Endometrial microvascular endothelial cells (primary cell): ENCODE results near the gene DMBT1. TPM values are rescaled to one million over a fixed set of nuclear protein-coding genes. Genes with fewer than 3 reads are reported as not detected.

Experiments used
- total RNA-seq: library from RNA; depleted of rRNA; stranded (reverse); fragments of >200 nt; gene quantifications from one replicate; pipeline ENCODE4 v1.2.3, GENCODE V29; 2015; ENCODE audit errors: inconsistent ontology term

DMBT1 gene
- total RNA-seq, 1 donor from 2014 or later: 0.09 TPM

Other genes with a start within 250 kb of the DMBT1 start
- gene PLEKHA1, start 186.0 kb upstream of the DMBT1 start, total RNA-seq: 36.1 TPM
- not detected for gene ARMS2, start 106.1 kb upstream of the DMBT1 start, total RNA-seq
- gene HTRA1, start 99.2 kb upstream of the DMBT1 start, total RNA-seq: 60.0 TPM
- not detected for gene C10orf120, start 139.1 kb downstream of the DMBT1 start, total RNA-seq